Epidermal melanocyte (primary cell): ENCODE measurements around the gene SIGLEC5.

Source experiments
- DNase-seq: peaks from one replicate; pipeline ENCODE4 v3.0.0; 2011; ENCODE audit warnings: low spot score; ENCODE audit not compliant: insufficient read length

The SIGLEC5 gene

DNA sequence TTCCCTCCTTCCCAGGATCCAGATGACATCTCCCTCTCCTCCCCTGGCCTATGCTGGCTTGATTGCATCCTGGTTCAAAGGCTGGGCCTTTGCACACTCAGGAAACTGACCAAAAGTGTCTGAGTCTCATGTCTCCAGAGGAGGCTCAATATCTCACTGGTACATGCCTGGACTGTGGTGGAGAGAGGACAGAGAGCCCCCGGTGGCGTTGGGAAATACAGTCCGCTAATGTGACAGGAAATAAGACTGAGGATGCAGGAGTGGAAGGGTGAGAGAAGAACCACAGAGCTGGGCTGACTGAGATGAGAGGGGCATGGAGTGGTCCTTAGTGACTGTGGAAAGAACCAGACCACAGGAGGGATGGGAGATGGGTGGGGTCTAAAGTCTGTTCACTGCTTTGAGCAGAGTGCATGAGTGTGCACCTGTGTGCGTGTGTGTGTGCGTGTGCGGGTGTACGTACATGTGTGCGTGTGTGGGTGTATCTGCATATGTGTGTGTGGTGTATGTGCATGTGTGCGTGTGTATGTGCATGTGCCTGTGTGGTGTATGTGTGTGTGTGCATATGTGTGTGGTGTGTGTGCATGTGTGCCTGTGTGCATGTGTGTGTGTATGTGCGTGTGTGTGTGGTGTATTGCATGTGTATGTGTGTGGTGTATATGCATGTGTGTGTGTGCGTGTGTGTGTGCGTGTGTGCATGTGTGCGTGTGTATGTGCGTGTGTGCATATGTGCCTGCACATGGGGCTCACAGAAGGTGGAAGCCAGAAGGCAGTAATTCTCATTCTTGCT lies 1.9 kb downstream of the SIGLEC5 start:
- DNase-seq: no peak

GRCh38 chr19:51627491-51628138 lies 2.6 kb downstream of the SIGLEC5 start:
- DNase-seq: no peak

GRCh38 chr19:51626675-51627074 lies 3.5 kb downstream of the SIGLEC5 start:
- DNase-seq: no peak

DNA sequence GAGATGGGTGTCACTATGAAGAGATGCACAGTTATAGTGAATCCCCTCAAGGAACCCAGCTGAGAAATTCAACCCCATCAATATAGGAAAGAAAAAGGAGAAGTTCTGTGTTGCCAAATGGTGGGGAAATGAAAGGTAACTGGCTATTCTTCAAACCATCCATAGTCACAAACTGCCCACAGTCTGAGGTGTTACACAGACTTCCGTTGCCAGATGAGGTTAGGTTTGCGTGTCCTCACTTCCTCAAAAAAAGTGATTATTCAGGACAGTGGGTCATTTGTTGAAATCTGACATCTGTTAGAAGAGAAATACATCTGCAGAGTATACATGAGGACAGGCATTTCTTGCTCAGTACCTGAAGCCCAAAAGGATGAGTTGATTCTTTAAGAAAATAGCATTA lies 9.0 kb downstream of the SIGLEC5 start:
- DNase-seq: no peak

DNA sequence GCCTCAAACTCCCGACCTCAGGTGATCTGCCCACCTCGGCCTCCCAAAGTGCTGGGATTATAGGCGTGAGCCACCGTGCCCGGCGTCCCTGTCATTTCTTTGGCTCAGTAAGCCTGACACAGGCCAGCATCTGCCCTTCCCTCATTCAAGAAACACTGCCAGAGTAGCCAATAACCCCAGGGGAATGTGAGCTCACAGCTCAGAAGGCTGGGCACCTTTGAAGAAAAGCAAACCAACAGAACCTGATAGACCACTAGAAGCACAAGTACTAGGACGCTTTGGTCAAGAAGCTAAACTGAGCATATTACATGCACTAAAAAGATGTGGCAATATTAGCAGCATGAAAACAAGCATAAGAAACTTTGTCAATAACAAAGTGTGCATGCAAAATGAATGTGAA lies 14.2 kb downstream of the SIGLEC5 start:
- DNase-seq: no peak

- no peak for DNase-seq
These were observed 15.4 kb downstream of the SIGLEC5 start for GRCh38 chr19:51614789-51615188.

GRCh38 chr19:51610576-51610975 lies 19.6 kb downstream of the SIGLEC5 start:
- DNase-seq: no peak

DNA sequence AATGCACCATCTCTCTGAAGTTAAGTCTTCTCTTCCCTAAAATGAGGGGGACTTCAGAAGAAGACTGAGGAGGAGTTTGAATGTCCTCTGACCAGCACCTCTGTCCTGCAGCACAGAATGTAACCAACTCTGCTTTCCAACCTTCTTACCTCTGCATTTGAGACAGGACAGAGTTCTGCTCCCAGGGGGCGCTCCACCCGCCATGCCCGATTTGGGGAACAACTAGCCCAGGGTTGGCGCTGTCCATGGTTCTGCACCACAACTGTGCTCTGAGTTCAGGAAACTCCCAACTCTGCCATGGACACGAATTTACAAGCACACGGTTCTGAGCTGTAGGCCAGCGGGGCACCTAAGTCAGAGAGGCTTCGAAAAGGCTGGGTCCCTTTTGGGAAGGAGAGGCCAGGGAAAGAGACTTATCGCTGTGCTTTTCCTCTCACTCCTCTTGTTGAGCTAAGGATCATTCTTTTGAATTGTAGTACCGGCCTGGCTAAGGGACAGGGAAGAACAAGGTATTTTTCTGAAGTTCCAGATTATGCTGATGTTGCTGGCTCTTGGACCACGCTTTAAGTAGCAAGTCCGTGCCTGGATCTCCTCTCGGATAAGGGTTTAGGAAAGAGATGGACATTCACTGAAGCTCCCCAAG lies 22.2 kb downstream of the SIGLEC5 start:
- DNase-seq: no peak

- no peak for DNase-seq
These were observed 23.1 kb downstream of the SIGLEC5 start for GRCh38 chr19:51607077-51607476.

GRCh38 chr19:51602189-51602854 lies 27.9 kb downstream of the SIGLEC5 start:
- no peak for DNase-seq

GRCh38 chr19:51600940-51601580 lies 29.1 kb downstream of the SIGLEC5 start:
- DNase-seq: no peak

- DNase-seq: no peak
These were observed 31.1 kb downstream of the SIGLEC5 start for GRCh38 chr19:51599084-51599483.

GRCh38 chr19:51598159-51598915 lies 31.9 kb downstream of the SIGLEC5 start:
- DNase-seq: no peak

DNA sequence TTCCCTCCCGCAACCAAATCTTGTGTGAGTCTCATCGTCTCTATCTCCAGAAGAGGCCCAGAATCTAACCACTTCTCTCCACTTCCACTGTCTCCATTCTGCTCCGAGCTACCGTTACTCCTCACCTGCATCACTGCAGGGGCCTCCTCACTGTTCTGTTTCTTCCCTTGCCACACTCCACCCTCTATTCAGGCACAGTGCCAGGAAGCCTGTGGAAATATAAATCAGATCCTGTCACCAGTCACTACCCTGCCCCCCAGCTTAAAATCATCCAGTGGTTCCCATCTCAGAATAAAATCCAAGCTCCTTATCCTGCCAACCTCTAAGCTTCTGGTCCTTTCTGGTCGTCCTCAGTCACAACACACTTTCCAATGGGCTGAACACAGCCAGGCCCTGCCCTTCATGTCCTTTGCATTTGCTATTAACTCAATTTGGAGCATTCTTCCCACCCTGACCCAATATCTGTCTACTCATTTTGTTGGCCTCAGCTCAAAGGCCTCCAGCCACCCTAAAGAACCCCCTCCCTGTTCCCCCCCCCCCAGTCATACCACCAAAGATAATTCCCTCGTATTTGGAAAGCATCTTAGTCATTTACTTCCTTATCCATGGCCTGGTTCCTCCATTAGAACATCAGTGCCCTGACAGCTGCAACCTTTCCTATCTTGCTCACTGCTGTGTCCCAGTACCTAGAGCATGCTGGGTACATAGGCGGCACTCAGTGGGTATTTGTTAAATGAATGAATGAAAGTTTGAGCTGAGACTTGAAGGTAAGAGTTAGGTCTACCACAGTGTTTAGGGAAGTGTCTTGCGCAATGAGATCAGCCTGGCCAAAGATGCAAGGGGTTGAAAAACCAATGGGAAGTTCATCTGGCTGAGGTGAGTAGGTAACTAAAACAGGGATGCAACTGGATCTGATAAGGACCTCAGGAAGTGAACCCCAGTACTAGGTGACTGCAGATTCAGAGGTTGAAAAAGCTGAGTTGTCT lies 34.7 kb downstream of the SIGLEC5 start:
- no peak for DNase-seq

DNA sequence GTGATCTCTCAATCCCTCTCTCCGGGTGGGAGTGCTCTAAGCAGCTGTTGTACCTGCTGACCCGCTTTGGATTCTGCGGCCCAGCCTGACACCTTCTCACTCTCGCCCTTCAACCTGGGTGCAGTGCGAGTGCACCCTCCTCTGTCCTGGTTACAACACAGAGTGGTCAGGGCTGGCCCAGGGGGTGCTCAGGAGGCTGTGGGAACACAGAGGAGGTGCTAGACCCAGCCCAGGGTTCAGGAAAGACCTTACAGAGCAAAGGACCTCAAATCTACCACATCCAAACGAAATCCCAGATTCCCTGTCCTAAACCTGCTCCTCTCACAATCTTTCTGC lies 35.5 kb downstream of the SIGLEC5 start:
- DNase-seq: no peak

- DNase-seq: peak; percentile 96
These were observed 36.0 kb downstream of the SIGLEC5 start for GRCh38 chr19:51593969-51594773.

- DNase-seq: no peak
These were observed 36.9 kb downstream of the SIGLEC5 start for GRCh38 chr19:51593138-51593890.

DNA sequence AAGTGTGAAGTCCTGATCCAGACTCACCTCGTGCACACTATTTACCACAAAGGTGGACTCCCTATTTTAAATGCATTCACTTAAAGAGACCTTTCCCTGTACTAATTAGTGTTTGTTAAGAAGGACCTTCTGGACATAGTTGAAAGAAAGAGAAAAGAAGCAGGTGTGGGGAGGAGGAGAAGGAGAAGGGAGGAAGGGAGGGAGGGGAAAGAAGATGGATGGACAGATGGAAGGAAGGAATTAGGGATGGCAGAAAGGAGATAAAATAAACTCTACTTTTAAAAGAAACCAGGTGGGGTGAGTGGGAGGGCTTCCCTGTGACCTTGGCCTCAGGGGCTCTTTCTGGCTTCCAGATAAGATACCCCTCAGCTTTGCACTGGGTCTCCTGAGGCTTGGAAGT lies 37.7 kb downstream of the SIGLEC5 start:
- no peak for DNase-seq
